Cardiac septum (tissue), 1 donor: ENCODE data around the gene LIF. TPM values are rescaled to one million over a fixed set of nuclear protein-coding genes. Genes with fewer than 3 reads are reported as not detected.
"Not testable (repeated sequence)": the region's sequence is repeated elsewhere in the genome, so short reads cannot be mapped to it uniquely, and the experiment has no call there.

Source experiments
- DNase-seq: peaks from one replicate; pipeline ENCODE4 v3.0.0-alpha.2; 2020; ENCODE audit warnings: low spot score
- intact Hi-C: fragments of 100-400 bp; cut with DNase I; formaldehyde crosslinking; loops from one replicate; pipeline ENCODE4 v1.14.0; 2022
- total RNA-seq: library from RNA; stranded (reverse); fragmentation: NEBNext Ultra II Directional; extraction: Animal tissue kit (Norgen Biotek cat#: 25700); gene quantifications from one replicate; pipeline ENCODE4 v1.2.1, GENCODE V29; 2021
- donor health status: DM: no; HTN: no; CAD: no.

The LIF gene
- total RNA-seq, 1 donor from 2014 or later = 0.78 TPM

- intact Hi-C loops = no loop called here
- DNase-seq = no peak
These were observed 28.6 kb downstream of the LIF start for GRCh38 chr22:30217698-30218560.

- intact Hi-C loops = no loop called here
- no peak for DNase-seq
These were observed 29.8 kb downstream of the LIF start for GRCh38 chr22:30216710-30217109.

- DNase-seq, intact Hi-C loops: not testable (repeated sequence)
These were observed 30.3 kb downstream of the LIF start for GRCh38 chr22:30216272-30216671.

- intact Hi-C loops = no loop called here
- no peak for DNase-seq
These were observed 31.7 kb downstream of the LIF start for GRCh38 chr22:30214703-30215407.

- DNase-seq = no peak
- intact Hi-C loops = no loop called here
These were observed 33.5 kb downstream of the LIF start for GRCh38 chr22:30212996-30213441.

- intact Hi-C loops = no loop called here
- DNase-seq = peak; percentile 88
These were observed 34.1 kb downstream of the LIF start for GRCh38 chr22:30212363-30212995.

GRCh38 chr22:30211124-30211820 is 35.3 kb downstream of the LIF start:
- intact Hi-C loops = no loop called here

GRCh38 chr22:30210235-30210909 is 36.2 kb downstream of the LIF start:
- DNase-seq = no peak
- intact Hi-C loops = no loop called here

More at GRCh38 chr22:30211124-30211820, 35.3 kb downstream of the LIF start:
- DNase-seq = no peak

- intact Hi-C loops = loop anchor here (5.0 kb wide), 1 partner anchor 43 kb away; no protein-coding TSS in a partner anchor
- DNase-seq = no peak
These were observed 36.9 kb downstream of the LIF start for GRCh38 chr22:30209642-30210041.

- DNase-seq = no peak
- intact Hi-C loops = loop anchor here (5.0 kb wide), 1 partner anchor 43 kb away; no protein-coding TSS in a partner anchor
These were observed 37.6 kb downstream of the LIF start for GRCh38 chr22:30208631-30209603.

- intact Hi-C loops = loop anchor here (5.0 kb wide), 1 partner anchor 45 kb away; no protein-coding TSS in a partner anchor
- DNase-seq = no peak
These were observed 39.6 kb downstream of the LIF start for GRCh38 chr22:30206944-30207343.

- peak; percentile 81 for DNase-seq
- intact Hi-C loops = loop anchor here (5.0 kb wide), 1 partner anchor 47 kb away; no protein-coding TSS in a partner anchor
These were observed 41.1 kb downstream of the LIF start for GRCh38 chr22:30205281-30206115.

GRCh38 chr22:30204742-30205111 is 41.8 kb downstream of the LIF start:
- intact Hi-C loops = loop anchor here (5.0 kb wide), 1 partner anchor 48 kb away; no protein-coding TSS in a partner anchor
- DNase-seq = no peak

- no peak for DNase-seq
- intact Hi-C loops = no loop called here
These were observed 42.4 kb downstream of the LIF start for GRCh38 chr22:30204015-30204741.

- intact Hi-C loops = no loop called here
These were observed 44.0 kb downstream of the LIF start for GRCh38 chr22:30202531-30203006.

GRCh38 chr22:30201945-30202344 is 44.6 kb downstream of the LIF start:
- DNase-seq = no peak
- intact Hi-C loops = no loop called here

More at GRCh38 chr22:30202531-30203006, 44.0 kb downstream of the LIF start:
- DNase-seq = no peak
